Omental fat pad (tissue), 4 donors: Measurements from ENCODE around the gene RNASE9. TPM values are rescaled to one million over a fixed set of nuclear protein-coding genes. Genes with fewer than 3 reads are reported as not detected.
A peak's percentile ranks its signal among the peaks of the same experiment; 100 is the strongest.

Experiments
- ATAC-seq: fragments of 150-250 bp; one replicate; pipeline ENCODE4 v1.9.1; 2016; ENCODE audit warnings: mild to moderate bottlenecking, moderate library complexity; ENCODE audit not compliant: low FRiP score
- DNase-seq: peaks from one replicate; pipeline ENCODE4 v3.0.0-alpha.2; 2019; ENCODE audit warnings: low spot score
- total RNA-seq, 4 donors: library from RNA; depleted of rRNA; stranded (reverse); fragments of >200 nt; gene quantifications; one replicate each; pipeline ENCODE4 v1.1.0, GENCODE V29; 2016
- TF ChIP-seq, protein P1 (sequence below), 3 donors: fragments of 450-650 bp; IDR thresholded peaks; one replicate each; pipeline ENCODE4 v1.5.1; 2016 to 2017; ENCODE audit warnings: antibody characterized with exemption in 3 of 3, mild to moderate bottlenecking in 3 of 3, moderate library complexity in 2 of 3

RNASE9 gene
- total RNA-seq, 4 donors from 2014 or later, result not detected

DNA sequence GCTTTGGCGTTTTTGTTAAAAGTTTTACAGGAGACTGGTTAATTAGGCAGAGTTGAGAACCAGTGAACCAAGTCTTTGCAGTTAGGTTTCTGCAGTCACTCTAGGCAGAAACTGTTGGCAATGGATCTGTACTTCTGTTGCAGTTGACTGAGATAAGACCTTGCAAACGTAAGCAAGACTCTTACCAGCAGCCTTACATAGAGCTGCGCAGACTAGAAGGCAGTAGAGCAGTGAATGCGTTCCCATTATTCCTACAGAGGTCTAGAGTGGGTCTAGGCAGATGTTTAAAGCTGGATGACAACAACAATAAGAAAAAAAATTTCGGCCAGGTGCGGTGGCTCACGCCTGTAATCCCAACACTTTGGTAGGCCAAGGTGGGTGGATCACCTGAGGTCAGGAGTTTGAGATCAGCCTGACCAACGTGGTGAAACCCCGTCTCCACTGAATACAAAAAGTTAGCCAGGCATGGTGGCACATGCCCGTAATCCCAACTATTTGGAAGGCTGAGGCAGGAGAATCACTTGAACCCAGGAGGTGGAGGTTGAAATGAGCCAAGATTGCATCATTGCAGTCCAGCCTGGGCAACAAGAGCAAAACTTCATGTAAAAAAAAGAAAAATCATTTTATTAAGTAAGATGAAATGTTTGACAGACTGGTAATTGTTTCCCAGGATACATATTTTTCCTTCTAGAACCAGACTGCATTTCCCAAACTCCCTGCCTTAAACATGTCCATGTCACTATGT is 12.3 kb downstream of the RNASE9 start:
- DNase-seq, result no peak
- TF ChIP-seq, protein P1, sequence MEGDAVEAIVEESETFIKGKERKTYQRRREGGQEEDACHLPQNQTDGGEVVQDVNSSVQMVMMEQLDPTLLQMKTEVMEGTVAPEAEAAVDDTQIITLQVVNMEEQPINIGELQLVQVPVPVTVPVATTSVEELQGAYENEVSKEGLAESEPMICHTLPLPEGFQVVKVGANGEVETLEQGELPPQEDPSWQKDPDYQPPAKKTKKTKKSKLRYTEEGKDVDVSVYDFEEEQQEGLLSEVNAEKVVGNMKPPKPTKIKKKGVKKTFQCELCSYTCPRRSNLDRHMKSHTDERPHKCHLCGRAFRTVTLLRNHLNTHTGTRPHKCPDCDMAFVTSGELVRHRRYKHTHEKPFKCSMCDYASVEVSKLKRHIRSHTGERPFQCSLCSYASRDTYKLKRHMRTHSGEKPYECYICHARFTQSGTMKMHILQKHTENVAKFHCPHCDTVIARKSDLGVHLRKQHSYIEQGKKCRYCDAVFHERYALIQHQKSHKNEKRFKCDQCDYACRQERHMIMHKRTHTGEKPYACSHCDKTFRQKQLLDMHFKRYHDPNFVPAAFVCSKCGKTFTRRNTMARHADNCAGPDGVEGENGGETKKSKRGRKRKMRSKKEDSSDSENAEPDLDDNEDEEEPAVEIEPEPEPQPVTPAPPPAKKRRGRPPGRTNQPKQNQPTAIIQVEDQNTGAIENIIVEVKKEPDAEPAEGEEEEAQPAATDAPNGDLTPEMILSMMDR (IDR thresholded peaks at IDR 0.05), result no peak

GRCh38 chr14:20546877-20547276 is 14.0 kb downstream of the RNASE9 start:
- ATAC-seq (no peak), DNase-seq (no peak)
- TF ChIP-seq, protein P1 (IDR thresholded peaks at IDR 0.05), result no peak

More for the DNA sequence above, 12.3 kb downstream of the RNASE9 start:
- ATAC-seq, result no peak

- TF ChIP-seq, protein P1 (IDR thresholded peaks at IDR 0.05), result no peak
- DNase-seq, result no peak
Observed at GRCh38 chr14:20539906-20540305, 20.9 kb downstream of the RNASE9 start.

GRCh38 chr14:20530771-20531571 is 29.9 kb downstream of the RNASE9 start:
- DNase-seq (peak; percentile 88), ATAC-seq (no peak)
- TF ChIP-seq, protein P1 (IDR thresholded peaks at IDR 0.05), result no peak

More at GRCh38 chr14:20539906-20540305, 20.9 kb downstream of the RNASE9 start:
- ATAC-seq, result no peak

DNA sequence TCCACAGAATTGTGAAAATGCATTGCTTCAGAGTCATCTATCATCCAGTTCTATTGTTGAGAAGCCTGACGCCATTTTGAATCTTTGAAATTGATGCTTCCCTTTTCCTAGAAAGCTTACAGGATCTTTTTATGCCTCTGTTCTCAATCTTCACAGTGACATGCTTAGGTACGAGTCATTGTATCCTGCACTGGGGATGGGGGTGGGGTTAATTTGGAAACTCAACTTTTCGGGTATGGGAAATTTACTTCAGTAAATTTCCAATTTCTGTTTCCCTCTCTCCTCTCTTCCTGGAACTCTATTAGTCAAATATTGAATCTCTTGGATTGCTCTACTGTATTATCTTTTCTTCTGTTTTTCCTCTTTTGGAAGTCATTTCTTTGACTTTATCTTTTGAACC is 31.0 kb downstream of the RNASE9 start:
- DNase-seq (no peak), ATAC-seq (no peak)
- TF ChIP-seq, protein P1 (IDR thresholded peaks at IDR 0.05), result no peak

GRCh38 chr14:20524027-20524426 is 36.8 kb downstream of the RNASE9 start:
- TF ChIP-seq, protein P1 (IDR thresholded peaks at IDR 0.05), result no peak
- ATAC-seq, result no peak
- DNase-seq, result no peak
